Measurements from ENCODE around the gene SPTB. TPM values are rescaled to one million over a fixed set of nuclear protein-coding genes. Genes with fewer than 3 reads are reported as not detected.

SPTB gene
- total RNA-seq, 2 donors from 2014 or later: 5.6 to 9.9 TPM

DNA sequence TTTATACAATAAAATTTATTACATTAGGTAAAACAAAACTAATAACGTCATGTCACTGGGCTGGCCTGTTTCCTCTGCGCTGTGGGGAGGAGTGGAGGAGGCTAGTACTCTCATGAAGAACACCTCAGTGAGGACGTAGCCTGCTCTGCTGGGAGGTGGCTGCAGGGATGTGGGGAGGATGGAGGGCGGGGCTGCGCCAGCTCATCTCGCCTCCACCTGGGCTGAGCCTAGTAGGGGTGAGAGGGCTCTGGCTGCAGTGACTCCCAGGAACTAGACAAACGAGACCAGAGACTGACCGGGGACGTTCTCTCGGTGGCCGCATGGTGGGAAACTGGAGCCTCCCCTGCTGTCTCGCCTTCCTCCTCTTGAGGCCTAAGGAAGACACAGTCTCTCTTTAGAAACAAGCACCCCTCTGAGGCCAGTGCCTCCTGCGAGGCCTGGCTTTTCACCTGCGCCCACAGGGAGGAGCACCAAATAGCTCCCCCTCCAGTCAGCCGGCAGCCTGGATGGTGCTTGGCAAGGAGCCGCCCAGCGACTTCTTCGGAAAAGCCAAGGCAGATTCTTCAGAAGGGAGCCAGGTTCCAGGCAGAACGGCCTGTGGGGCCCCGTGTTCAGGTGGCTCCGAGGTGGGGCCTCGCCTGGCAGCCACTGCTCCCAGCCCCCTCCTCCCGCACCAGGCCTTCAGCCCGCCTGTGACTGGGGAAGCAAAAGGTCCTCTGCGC, 113.1 kb downstream of the SPTB start:
- Histone ChIP-seq H3K4me3 (no peak overlapping the region), H3K27ac (no peak overlapping the region), H3K4me1 (ENCODE audit: control insufficient read depth in 1 of 2, low read depth in 2 of 2) (peaks cover 11 to 31% of the 10 kb centered on the region in 2 donors), H3K36me3 (no peaks in the 10 kb centered on the region), H3K9me3 (no peaks in the 10 kb centered on the region), H3K27me3 (replicated peaks; ENCODE audit: insufficient read depth) (no peaks in the 10 kb centered on the region)
- ATAC-seq (ENCODE audit: insufficient number of reproducible peaks, low FRiP score, low read depth) (no peak), DNase-seq (ENCODE audit: low spot score) (no peak)
- no peak for TF ChIP-seq CTCF (IDR thresholded peaks at IDR 0.05)

GRCh38 chr14:64765740-64766302, 113.9 kb downstream of the SPTB start:
- no peak for TF ChIP-seq CTCF (IDR thresholded peaks at IDR 0.05)
- no peaks in the 10 kb centered on the region for H3K27me3 ChIP-seq (replicated peaks; ENCODE audit: insufficient read depth)
- no peaks in the 10 kb centered on the region for H3K9me3 ChIP-seq
- no peak overlapping the region for H3K27ac ChIP-seq
- H3K4me1 ChIP-seq (ENCODE audit: control insufficient read depth in 1 of 2, low read depth in 2 of 2): peaks cover 12 to 39% of the 10 kb centered on the region in 2 donors
- DNase-seq (ENCODE audit: low spot score): no peak
- H3K36me3 ChIP-seq: no peaks in the 10 kb centered on the region
- no peak overlapping the region for H3K4me3 ChIP-seq
- no peak for ATAC-seq (ENCODE audit: insufficient number of reproducible peaks, low FRiP score, low read depth)

DNA sequence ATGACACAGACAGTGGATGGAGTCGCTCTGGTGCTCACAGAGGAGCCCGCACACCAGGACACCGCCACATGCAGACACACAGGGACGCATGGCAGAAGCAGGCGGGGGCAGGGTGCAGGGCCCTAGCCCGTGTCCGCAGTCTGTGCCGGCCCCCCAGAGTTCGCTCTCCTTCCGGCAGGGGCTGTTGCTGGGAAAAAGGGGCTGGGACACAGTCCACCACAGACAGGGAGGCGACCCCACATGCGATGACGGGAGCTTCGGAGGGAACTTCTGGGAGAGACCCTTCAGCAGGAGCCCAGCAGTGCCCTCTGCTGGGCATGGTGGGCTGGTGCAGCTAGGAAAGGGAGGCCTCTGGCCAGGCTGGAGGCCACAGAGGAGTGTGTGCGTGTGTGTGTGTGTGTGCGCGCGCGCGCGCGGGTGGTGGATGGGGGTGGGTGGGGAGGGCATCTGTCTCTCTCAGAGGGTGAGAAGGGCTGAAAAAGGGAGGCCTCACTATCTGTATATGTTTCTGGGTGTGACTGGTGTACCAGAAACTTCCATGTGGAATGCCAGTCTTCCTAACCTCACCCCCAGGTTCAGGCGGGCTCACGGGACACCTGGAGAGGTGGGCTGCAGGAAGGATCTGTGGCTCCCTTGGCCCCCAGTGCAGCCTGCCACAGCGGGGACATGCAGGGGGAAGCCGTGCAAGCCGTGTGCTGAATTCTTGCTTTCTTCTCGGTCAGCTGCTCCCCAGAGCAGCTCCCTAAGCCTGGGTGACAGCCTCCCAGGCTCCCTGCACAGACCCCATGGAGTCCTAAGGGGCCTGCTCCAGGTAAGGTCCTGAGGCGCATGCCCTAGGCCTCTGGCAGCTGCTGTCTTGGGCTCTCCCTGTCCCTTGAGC, 114.8 kb downstream of the SPTB start:
- Histone ChIP-seq H3K27ac (peak overlapping the region; percentile 75 to 78), H3K9me3 (no peaks in the 10 kb centered on the region), H3K4me3 (peak overlapping the region; percentile 69), H3K36me3 (no peaks in the 10 kb centered on the region), H3K4me1 (ENCODE audit: control insufficient read depth in 1 of 2, low read depth in 2 of 2) (peaks cover 12 to 48% of the 10 kb centered on the region in 2 donors), H3K27me3 (replicated peaks; ENCODE audit: insufficient read depth) (no peaks in the 10 kb centered on the region)
- DNase-seq (ENCODE audit: low spot score) (no peak), ATAC-seq (ENCODE audit: insufficient number of reproducible peaks, low FRiP score, low read depth) (peak; percentile 66)
- TF ChIP-seq CTCF (IDR thresholded peaks at IDR 0.05): peak; percentile 97

DNA sequence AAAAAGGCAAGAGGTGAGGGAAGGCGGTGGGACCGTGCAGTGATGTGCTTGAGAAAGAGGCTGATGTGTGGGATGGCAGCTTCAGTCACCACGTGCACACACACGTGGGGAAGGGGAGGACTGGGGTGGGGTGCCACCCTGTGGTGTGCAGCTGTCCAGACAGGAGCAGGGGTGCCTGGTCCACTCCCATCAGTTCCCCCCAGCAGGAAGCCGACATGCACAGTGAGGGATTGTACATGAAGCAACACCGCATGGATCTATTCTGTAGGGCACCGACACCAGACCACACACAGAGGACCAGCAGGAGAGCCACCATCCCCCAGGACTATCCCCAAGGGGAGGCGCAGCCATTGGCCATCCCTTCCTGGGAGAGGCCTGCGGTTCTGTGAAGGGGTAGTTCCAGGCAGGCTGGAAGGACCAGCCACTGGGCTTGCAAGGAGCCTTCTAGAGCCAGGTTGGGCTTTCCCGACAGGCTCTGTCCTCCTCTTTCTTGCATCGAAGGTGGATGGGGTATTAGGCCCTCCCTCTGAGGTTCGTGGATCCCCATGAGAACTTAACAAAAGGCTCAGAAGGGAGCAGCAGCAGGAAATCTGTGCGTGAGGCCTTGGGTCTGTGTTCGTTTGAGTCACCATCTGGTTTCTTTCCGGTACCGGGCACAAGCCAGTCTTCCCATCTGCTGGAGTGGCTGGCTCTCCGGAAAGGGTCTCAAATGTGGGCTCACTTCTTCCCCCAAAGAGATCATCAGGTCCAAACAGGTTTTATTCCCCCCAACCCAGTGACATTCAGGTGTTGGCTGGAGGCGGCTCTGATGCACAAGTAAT, 115.7 kb downstream of the SPTB start:
- Histone ChIP-seq H3K9me3 (no peaks in the 10 kb centered on the region), H3K4me3 (peak overlapping the region; percentile 69), H3K27ac (peak overlapping the region; percentile 75 to 78), H3K36me3 (no peaks in the 10 kb centered on the region), H3K4me1 (ENCODE audit: control insufficient read depth in 1 of 2, low read depth in 2 of 2) (peaks cover 12 to 56% of the 10 kb centered on the region in 2 donors), H3K27me3 (replicated peaks; ENCODE audit: insufficient read depth) (no peaks in the 10 kb centered on the region)
- DNase-seq (ENCODE audit: low spot score): no peak
- TF ChIP-seq CTCF (IDR thresholded peaks at IDR 0.05): no peak
- peak; percentile 4 for ATAC-seq (ENCODE audit: insufficient number of reproducible peaks, low FRiP score, low read depth)

Data from thoracic aorta (tissue), 2 donors.